GM10266 (cell line): ENCODE results near the gene CIB1.
"Not testable (repeated sequence)": the region's sequence is repeated elsewhere in the genome, so short reads cannot be mapped to it uniquely, and the experiment has no call there.

Experiments used
- DNase-seq: peaks from one replicate; pipeline ENCODE4 v3.0.0; 2012; ENCODE audit errors: extremely low spot score
- CTCF ChIP-seq: IDR thresholded peaks from 2 replicates; pipeline ENCODE4 v1.5.1; 2012; ENCODE audit warnings: mild to moderate bottlenecking, low read depth; ENCODE audit not compliant: control insufficient read depth, insufficient read depth; ENCODE audit errors: missing control alignments

Gene CIB1

DNA sequence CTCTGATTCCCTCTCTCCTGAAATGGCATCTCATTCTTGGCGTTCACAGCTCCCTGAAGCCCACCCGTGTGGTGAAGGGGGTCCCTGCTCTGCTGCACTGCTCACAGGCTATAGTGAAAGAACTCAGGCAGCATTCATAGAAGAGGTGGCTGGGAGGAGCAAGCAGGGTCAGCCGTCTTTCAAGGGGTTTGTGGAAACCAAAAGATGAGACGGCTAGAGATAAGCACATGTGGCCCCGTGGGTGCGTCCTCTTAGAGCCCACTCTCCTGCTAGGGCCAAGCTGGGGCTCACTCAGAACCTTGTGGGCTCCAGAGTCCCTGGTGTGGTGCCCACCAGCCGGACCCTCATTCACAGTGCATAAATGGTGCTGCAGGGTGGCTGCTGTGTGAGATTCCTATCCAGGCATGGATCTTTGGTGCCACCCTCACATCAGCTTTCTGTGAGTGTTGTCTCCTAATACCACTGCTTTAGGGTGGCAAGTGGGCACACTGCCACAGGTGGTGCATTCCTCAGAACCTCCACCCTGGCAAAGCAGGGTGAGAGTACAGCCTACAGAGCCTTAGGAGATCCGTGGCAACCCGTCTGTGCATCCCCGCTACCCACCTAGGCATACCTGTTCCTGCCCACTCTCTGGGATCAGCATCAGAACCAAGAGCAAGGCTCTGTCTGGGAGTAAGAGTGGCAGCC, 43.8 kb downstream of the CIB1 start:
- no peak for DNase-seq
- TF ChIP-seq CTCF, result no peak

DNA sequence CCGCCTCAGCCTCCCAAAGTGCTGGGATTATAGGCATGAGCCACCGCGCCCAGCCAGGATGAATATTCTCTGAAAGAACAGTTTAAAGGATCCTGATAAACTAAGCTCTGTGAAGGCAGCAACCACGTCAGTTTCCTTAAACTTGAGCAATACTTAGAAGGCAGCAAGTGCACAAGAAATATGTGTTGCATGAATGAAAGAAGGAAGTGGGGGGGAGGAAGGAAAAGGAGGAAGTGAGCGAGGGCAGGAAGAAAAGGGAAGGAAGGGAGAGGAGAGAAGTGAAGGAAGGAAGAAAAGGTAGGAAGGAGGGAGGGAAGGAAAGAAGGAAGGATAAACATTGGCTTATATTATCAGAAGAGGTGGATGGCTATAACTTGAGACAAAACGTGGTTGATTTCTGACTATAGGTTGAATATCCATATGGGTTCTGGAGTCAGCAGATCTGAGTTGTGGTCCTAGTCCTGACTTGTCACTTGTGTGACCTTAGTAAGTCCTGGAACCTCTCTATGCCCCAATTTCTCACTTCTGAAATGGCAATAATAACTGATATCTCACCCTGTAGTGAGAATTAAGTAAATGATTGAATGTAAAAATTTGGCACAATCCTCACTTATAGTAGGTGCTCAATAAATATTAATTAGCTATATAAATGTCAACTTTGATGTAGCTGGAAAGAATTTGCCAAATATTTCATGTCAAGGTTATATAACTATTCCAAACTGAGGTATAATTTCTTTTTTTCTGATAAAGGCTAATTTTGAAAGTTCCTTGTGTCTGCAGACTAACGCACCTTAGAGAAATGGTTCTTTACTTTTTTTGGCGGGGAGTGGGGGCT, 44.6 kb downstream of the CIB1 start:
- DNase-seq, result no peak
- no peak for TF ChIP-seq CTCF

DNA sequence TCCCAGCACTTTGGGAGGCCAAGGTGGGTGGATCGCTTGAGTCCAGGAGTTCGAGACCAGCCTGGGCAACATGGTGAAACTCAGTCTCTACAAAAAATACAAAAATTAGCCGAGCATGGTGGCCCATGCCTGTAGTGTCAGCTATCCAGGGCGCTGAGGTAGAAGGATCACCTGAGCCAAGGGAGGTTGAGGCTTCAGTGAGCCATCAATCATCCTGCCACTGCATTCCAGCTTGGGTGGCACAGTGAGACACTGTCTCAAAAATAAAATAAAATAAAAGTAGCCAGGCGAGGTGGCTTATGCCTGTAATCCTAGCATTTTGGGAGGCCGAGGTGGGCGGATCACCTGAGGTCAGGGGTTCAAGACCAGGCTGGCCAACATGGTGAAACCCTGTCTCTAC, 45.7 kb downstream of the CIB1 start:
- not testable (repeated sequence) for DNase-seq

- DNase-seq, result no peak
- TF ChIP-seq CTCF, result no peak
Measured at GRCh38 chr15:90187257-90187868, 46.4 kb downstream of the CIB1 start.

GRCh38 chr15:90184786-90185704, 48.7 kb downstream of the CIB1 start:
- DNase-seq, result peak; percentile 84
- no peak for TF ChIP-seq CTCF

DNA sequence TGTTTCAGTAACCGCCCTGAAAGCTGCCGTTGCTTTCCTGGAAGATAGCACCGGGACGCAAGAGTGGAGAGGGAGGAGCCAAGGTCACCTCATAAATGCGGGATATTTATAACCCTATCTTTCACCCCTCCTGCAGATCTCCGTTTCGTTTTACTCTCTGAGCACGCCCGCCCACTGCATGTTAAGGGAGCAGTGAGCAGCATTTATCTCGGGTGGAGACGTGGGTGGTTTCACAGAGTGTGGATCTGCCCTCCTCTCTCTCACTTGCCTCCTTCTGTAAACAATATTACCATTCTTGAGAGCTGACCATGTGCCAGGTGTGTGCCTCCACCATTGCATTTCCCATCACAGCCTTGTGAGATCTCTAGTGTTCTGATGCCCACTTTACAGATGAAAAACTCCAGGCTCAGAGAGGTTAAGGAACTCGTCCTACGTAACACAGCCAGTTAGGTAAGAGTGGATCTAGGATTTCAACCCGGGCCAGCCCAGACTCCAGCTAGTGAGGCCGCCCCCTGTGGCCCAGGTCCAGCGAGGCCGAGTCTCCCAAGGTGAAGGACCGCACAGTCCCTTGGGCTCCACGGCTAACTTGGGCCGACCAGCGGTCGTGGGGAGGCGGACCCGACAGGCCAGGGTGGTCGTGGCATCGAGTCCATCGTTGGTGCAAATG, 49.5 kb downstream of the CIB1 start:
- TF ChIP-seq CTCF, result no peak
- DNase-seq, result peak; percentile 74

- no peak for DNase-seq
- TF ChIP-seq CTCF, result no peak
Measured at GRCh38 chr15:90181776-90182175, 52.0 kb downstream of the CIB1 start.
